ENCODE results near the gene RAMP3. TPM values are rescaled to one million over a fixed set of nuclear protein-coding genes. Genes with fewer than 3 reads are reported as not detected.
A peak's percentile ranks its signal among the peaks of the same experiment; 100 is the strongest.

RAMP3 gene
- total RNA-seq, 1 experiment from 2014 or later, result 0.13 TPM

DNA sequence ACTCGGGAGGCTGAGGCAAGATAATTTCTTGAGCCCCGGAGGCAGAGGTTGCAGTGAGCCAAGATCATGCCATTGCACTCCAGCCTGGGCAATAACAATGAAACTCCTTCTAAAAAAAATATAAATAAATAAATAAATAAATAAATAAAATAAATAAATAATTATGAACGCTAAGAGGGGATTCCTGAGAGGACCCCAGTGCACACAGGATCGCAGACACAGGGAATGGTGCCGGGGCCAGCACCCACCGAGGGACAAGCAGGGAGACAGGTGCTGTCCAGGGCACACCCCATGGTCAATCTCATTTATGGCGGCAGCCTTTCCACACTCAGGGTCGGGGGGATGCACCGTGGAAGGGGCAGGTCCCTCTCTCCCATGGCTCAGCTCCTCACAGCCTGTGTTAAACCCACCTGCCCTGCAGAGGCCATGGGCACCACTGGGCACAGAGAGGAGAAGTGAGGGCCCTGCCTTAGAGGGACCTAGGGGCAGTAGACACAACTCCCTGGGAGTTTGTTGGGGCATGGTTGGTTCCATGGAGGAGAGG, 2.2 kb upstream of the RAMP3 start:
- ChIA-PET CTCF (no interaction called here), POLR2A (no interaction called here)
- ATAC-seq (peak; percentile 23; the same call in 1 of the 2 replicates), DNase-seq (ENCODE audit: low read depth, low spot score) (no peak)
- Histone ChIP-seq H3K4me1 (ENCODE audit: control insufficient read depth, insufficient read depth, low read length) (no peaks in the 10 kb centered on the region), H3K4me3 (ENCODE audit: low read depth in 2 of 2, low read length in 2 of 2) (no peak overlapping the region), H3K27ac (ENCODE audit: low read length) (no peak overlapping the region), H3K36me3 (ENCODE audit: control insufficient read depth, insufficient read depth, low read length) (no peaks in the 10 kb centered on the region), H3K9me3 (ENCODE audit: control insufficient read depth, insufficient read depth, low read depth, low read length) (no peaks in the 10 kb centered on the region), H3K27me3 (ENCODE audit: control insufficient read depth, insufficient read depth, low read length) (peaks cover 4% of the 10 kb centered on the region; the same call in 1 of the 2 replicates)
- intact Hi-C loops (cut with micrococcal nuclease; ENCODE audit: unreplicated experiment) (loop anchor here (10.0 kb wide), 1 partner anchor 419 kb away; the partner anchor contains the start of gene ADCY1), in situ Hi-C loops (cut with HindIII; ENCODE audit: low pct_unique_long_range_greater_than_20kb, low sequenced_read_pairs) (no loop called here)
- BruUV-seq (replicated peaks), result no TSS peak
- TF ChIP-seq POLR2AphosphoS5 (IDR thresholded peaks at IDR 0.05; ENCODE audit: low read depth, low read length), result no peak
- no peak for TF ChIP-seq SIN3A (IDR thresholded peaks at IDR 0.05; ENCODE audit: borderline replicate concordance, insufficient read depth, low read depth, low read length)
- TF ChIP-seq, protein P1, sequence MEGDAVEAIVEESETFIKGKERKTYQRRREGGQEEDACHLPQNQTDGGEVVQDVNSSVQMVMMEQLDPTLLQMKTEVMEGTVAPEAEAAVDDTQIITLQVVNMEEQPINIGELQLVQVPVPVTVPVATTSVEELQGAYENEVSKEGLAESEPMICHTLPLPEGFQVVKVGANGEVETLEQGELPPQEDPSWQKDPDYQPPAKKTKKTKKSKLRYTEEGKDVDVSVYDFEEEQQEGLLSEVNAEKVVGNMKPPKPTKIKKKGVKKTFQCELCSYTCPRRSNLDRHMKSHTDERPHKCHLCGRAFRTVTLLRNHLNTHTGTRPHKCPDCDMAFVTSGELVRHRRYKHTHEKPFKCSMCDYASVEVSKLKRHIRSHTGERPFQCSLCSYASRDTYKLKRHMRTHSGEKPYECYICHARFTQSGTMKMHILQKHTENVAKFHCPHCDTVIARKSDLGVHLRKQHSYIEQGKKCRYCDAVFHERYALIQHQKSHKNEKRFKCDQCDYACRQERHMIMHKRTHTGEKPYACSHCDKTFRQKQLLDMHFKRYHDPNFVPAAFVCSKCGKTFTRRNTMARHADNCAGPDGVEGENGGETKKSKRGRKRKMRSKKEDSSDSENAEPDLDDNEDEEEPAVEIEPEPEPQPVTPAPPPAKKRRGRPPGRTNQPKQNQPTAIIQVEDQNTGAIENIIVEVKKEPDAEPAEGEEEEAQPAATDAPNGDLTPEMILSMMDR (IDR thresholded peaks at IDR 0.05), result no peak
- TF ChIP-seq, protein P2, sequence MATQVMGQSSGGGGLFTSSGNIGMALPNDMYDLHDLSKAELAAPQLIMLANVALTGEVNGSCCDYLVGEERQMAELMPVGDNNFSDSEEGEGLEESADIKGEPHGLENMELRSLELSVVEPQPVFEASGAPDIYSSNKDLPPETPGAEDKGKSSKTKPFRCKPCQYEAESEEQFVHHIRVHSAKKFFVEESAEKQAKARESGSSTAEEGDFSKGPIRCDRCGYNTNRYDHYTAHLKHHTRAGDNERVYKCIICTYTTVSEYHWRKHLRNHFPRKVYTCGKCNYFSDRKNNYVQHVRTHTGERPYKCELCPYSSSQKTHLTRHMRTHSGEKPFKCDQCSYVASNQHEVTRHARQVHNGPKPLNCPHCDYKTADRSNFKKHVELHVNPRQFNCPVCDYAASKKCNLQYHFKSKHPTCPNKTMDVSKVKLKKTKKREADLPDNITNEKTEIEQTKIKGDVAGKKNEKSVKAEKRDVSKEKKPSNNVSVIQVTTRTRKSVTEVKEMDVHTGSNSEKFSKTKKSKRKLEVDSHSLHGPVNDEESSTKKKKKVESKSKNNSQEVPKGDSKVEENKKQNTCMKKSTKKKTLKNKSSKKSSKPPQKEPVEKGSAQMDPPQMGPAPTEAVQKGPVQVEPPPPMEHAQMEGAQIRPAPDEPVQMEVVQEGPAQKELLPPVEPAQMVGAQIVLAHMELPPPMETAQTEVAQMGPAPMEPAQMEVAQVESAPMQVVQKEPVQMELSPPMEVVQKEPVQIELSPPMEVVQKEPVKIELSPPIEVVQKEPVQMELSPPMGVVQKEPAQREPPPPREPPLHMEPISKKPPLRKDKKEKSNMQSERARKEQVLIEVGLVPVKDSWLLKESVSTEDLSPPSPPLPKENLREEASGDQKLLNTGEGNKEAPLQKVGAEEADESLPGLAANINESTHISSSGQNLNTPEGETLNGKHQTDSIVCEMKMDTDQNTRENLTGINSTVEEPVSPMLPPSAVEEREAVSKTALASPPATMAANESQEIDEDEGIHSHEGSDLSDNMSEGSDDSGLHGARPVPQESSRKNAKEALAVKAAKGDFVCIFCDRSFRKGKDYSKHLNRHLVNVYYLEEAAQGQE (IDR thresholded peaks at IDR 0.05; ENCODE audit: insufficient read depth in 1 of 2, low read depth in 2 of 2, low read length in 1 of 2), result no peak
- TF ChIP-seq TCF7L2 (IDR thresholded peaks at IDR 0.05; ENCODE audit: low read depth, low read length), result no peak

DNA sequence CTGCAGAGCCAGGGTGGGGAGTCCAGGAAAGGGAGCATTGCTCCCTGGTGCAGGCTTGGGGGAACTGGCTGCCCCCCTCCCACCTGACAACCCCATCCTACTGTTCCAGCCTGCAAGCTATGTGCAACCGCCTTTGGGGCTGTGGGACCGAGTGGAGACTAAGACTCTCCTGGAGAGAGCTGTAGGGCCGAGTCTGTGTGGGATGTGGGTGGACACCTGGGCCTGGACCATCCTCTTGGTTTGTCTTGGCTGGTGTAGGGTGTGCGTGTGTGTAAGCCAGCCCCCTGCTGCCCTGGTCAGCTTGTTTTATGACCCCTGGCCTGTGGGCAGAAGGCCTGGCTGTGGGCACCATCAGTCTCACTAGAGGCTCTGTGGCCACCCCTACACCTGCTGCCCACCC, 1.6 kb upstream of the RAMP3 start:
- H3K36me3 ChIP-seq (ENCODE audit: control insufficient read depth, insufficient read depth, low read length), result no peaks in the 10 kb centered on the region
- ATAC-seq, result peak; percentile 4; the same call in 1 of the 2 replicates
- ChIA-PET POLR2A (no interaction called here), CTCF (no interaction called here)
- in situ Hi-C loops (cut with HindIII; ENCODE audit: low pct_unique_long_range_greater_than_20kb, low sequenced_read_pairs) (no loop called here), intact Hi-C loops (cut with micrococcal nuclease; ENCODE audit: unreplicated experiment) (loop anchor here (10.0 kb wide), 1 partner anchor 419 kb away; the partner anchor contains the start of gene ADCY1)
- H3K4me1 ChIP-seq (ENCODE audit: control insufficient read depth, insufficient read depth, low read length), result no peaks in the 10 kb centered on the region
- no peak for DNase-seq (ENCODE audit: low read depth, low spot score)
- H3K9me3 ChIP-seq (ENCODE audit: control insufficient read depth, insufficient read depth, low read depth, low read length), result no peaks in the 10 kb centered on the region
- TF ChIP-seq, protein P1 (IDR thresholded peaks at IDR 0.05), result no peak
- TF ChIP-seq POLR2AphosphoS5 (IDR thresholded peaks at IDR 0.05; ENCODE audit: low read depth, low read length) (no peak), TCF7L2 (IDR thresholded peaks at IDR 0.05; ENCODE audit: low read depth, low read length) (no peak), SIN3A (IDR thresholded peaks at IDR 0.05; ENCODE audit: borderline replicate concordance, insufficient read depth, low read depth, low read length) (no peak)
- TF ChIP-seq, protein P2 (IDR thresholded peaks at IDR 0.05; ENCODE audit: insufficient read depth in 1 of 2, low read depth in 2 of 2, low read length in 1 of 2), result no peak
- no peak overlapping the region for H3K27ac ChIP-seq (ENCODE audit: low read length)
- peaks cover 4% of the 10 kb centered on the region; the same call in 1 of the 2 replicates for H3K27me3 ChIP-seq (ENCODE audit: control insufficient read depth, insufficient read depth, low read length)
- no peak overlapping the region for H3K4me3 ChIP-seq (ENCODE audit: low read depth in 2 of 2, low read length in 2 of 2)
- no TSS peak for BruUV-seq (replicated peaks)

All from Panc1 (cell line).